ENCODE results near the gene HENMT1.

- TF ChIP-seq CEBPB (IDR thresholded peaks at IDR 0.05): no peak
- TF ChIP-seq CTCF (IDR thresholded peaks at IDR 0.05): no peak
- no peak for TF ChIP-seq FOSL2 (IDR thresholded peaks at IDR 0.05)
- TF ChIP-seq FOSL2 (CRISPR knock-in tag; IDR thresholded peaks at IDR 0.05): no peak
- TF ChIP-seq CBX8 (IDR thresholded peaks at IDR 0.05): no peak
- no peak for TF ChIP-seq RAD21 (conservative IDR thresholded peaks at IDR 0.05 in 1 of 2, IDR thresholded peaks at IDR 0.05 in 1 of 2)
- peak; percentile 85 for TF ChIP-seq POLR2A (IDR thresholded peaks at IDR 0.05; ENCODE audit: low read length)
- TF ChIP-seq EP300 (IDR thresholded peaks at IDR 0.05): no peak
- peak; percentile 70; the same call in 1 of the 2 replicates for TF ChIP-seq PHF8 (IDR thresholded peaks at IDR 0.05; ENCODE audit: borderline replicate concordance, low read depth)
- no peak for TF ChIP-seq MAFK (IDR thresholded peaks at IDR 0.05; ENCODE audit: partially characterized antibody)
These were observed 31.2 kb upstream of the HENMT1 start, which contains the start of gene PRPF38B for GRCh38 chr1:108691942-108692723.
